Stomach smooth muscle (tissue), 2 donors: Measurements from ENCODE around the gene ROMO1.
"Not testable (repeated sequence)": the region's sequence is repeated elsewhere in the genome, so short reads cannot be mapped to it uniquely, and the experiment has no call there.

Experiments used
- H3K27ac ChIP-seq: one replicate; pipeline ENCODE4 v1.7.0; 2013; ENCODE audit warnings: mild to moderate bottlenecking, low read length, inconsistent platforms
- H3K27me3 ChIP-seq, 2 donors: one replicate each; pipeline ENCODE4 v1.7.0; 2013; ENCODE audit warnings: low read length in 2 of 2; ENCODE audit not compliant: insufficient read depth in 2 of 2, control insufficient read depth in 1 of 2
- H3K36me3 ChIP-seq, 2 donors: one replicate each; pipeline ENCODE4 v1.7.0; 2013; ENCODE audit warnings: low read length in 2 of 2; ENCODE audit not compliant: control insufficient read depth in 2 of 2, insufficient read depth in 2 of 2
- H3K4me1 ChIP-seq: one replicate; pipeline ENCODE4 v1.7.0; 2013; ENCODE audit warnings: low read length; ENCODE audit not compliant: control insufficient read depth, insufficient read depth
- H3K4me3 ChIP-seq, 2 donors: one replicate each; pipeline ENCODE4 v1.7.0; 2013; ENCODE audit warnings: low read length in 2 of 2
- H3K9ac ChIP-seq, 2 donors: one replicate each; pipeline ENCODE4 v1.7.0; 2013; ENCODE audit warnings: low read length in 2 of 2, mild to moderate bottlenecking in 1 of 2
- H3K9me3 ChIP-seq, 2 donors: one replicate each; pipeline ENCODE4 v1.7.0; 2013; ENCODE audit warnings: low read length in 2 of 2; ENCODE audit not compliant: control insufficient read depth in 2 of 2
- donor health status: healthy.
- donor health status: Pancreatic carcinoma.

ROMO1 gene

GRCh38 chr20:35702051-35702823 is 3.0 kb downstream of the ROMO1 start:
- Histone ChIP-seq H3K9ac (no peak overlapping the region), H3K9me3 (no peaks in the 10 kb centered on the region), H3K27me3 (no peaks in the 10 kb centered on the region), H3K36me3 (peaks cover 28 to 36% of the 10 kb centered on the region in 2 donors), H3K4me3 (no peak overlapping the region), H3K4me1 (peaks cover 23% of the 10 kb centered on the region), H3K27ac (no peak overlapping the region)

- Histone ChIP-seq H3K36me3 (peaks cover 29 to 38% of the 10 kb centered on the region in 2 donors), H3K9me3 (no peaks in the 10 kb centered on the region), H3K27ac (no peak overlapping the region), H3K4me1 (peaks cover 15% of the 10 kb centered on the region), H3K9ac (no peak overlapping the region), H3K4me3 (no peak overlapping the region), H3K27me3 (no peaks in the 10 kb centered on the region)
Observed at GRCh38 chr20:35702824-35703695, 3.9 kb downstream of the ROMO1 start.

GRCh38 chr20:35704514-35705261 is 5.5 kb downstream of the ROMO1 start:
- Histone ChIP-seq H3K9me3 (no peaks in the 10 kb centered on the region), H3K9ac (no peak overlapping the region), H3K4me1 (peaks cover 6% of the 10 kb centered on the region), H3K4me3 (no peak overlapping the region), H3K27me3 (no peaks in the 10 kb centered on the region), H3K36me3 (peaks cover 38 to 48% of the 10 kb centered on the region in 2 donors), H3K27ac (no peak overlapping the region)

- H3K4me3 ChIP-seq, H3K27ac ChIP-seq, H3K9ac ChIP-seq, H3K9me3 ChIP-seq, H3K4me1 ChIP-seq, H3K27me3 ChIP-seq: not testable (repeated sequence)
- H3K36me3 ChIP-seq: peaks cover 38 to 54% of the 10 kb centered on the region in 2 donors
Observed at GRCh38 chr20:35705894-35706293, 6.7 kb downstream of the ROMO1 start.

- not testable (repeated sequence) for H3K27ac ChIP-seq, H3K9me3 ChIP-seq, H3K27me3 ChIP-seq, H3K4me3 ChIP-seq, H3K9ac ChIP-seq, H3K4me1 ChIP-seq
- H3K36me3 ChIP-seq: peaks cover 38 to 57% of the 10 kb centered on the region in 2 donors
Observed at GRCh38 chr20:35706591-35707529, 7.7 kb downstream of the ROMO1 start.

- Histone ChIP-seq H3K4me1 (peaks cover 2% of the 10 kb centered on the region), H3K9me3 (no peaks in the 10 kb centered on the region), H3K4me3 (no peak overlapping the region), H3K36me3 (peaks cover 40 to 62% of the 10 kb centered on the region in 2 donors), H3K27ac (no peak overlapping the region), H3K27me3 (no peaks in the 10 kb centered on the region), H3K9ac (no peak overlapping the region)
Observed at GRCh38 chr20:35708502-35708901, 9.3 kb downstream of the ROMO1 start.

- H3K36me3 ChIP-seq: peaks cover 47 to 62% of the 10 kb centered on the region in 2 donors
- H3K9ac ChIP-seq: no peak overlapping the region
- peaks cover 2% of the 10 kb centered on the region for H3K4me1 ChIP-seq
- H3K4me3 ChIP-seq: no peak overlapping the region
- H3K27me3 ChIP-seq: no peaks in the 10 kb centered on the region
- H3K27ac ChIP-seq: no peak overlapping the region
- no peaks in the 10 kb centered on the region for H3K9me3 ChIP-seq
Observed at GRCh38 chr20:35709259-35709658, 10.1 kb downstream of the ROMO1 start.

GRCh38 chr20:35710039-35710438 is 10.8 kb downstream of the ROMO1 start:
- Histone ChIP-seq H3K36me3 (peaks cover 45 to 57% of the 10 kb centered on the region in 2 donors), H3K9ac (no peak overlapping the region), H3K27me3 (no peaks in the 10 kb centered on the region), H3K9me3 (no peaks in the 10 kb centered on the region), H3K4me3 (no peak overlapping the region), H3K27ac (no peak overlapping the region), H3K4me1 (peaks cover 2% of the 10 kb centered on the region)

GRCh38 chr20:35710884-35711587 is 11.8 kb downstream of the ROMO1 start:
- H3K9me3 ChIP-seq: no peaks in the 10 kb centered on the region
- peaks cover 2% of the 10 kb centered on the region for H3K4me1 ChIP-seq
- H3K36me3 ChIP-seq: peaks cover 48 to 58% of the 10 kb centered on the region in 2 donors
- no peaks in the 10 kb centered on the region for H3K27me3 ChIP-seq
- H3K9ac ChIP-seq: no peak overlapping the region
- H3K27ac ChIP-seq: no peak overlapping the region
- no peak overlapping the region for H3K4me3 ChIP-seq
